Trophoblast cell (in vitro differentiated cells and primary cell): ENCODE measurements around the gene TMEM114.

Experiments used
- DNase-seq, 2 donors: peaks; one replicate each; pipeline ENCODE4 v3.0.0-alpha.2; 2016
- H2AFZ ChIP-seq: 2 replicates; pipeline ENCODE4 v1.6.1; 2013; ENCODE audit warnings: low read length, moderate library complexity, mild to moderate bottlenecking; ENCODE audit not compliant: insufficient read depth, poor library complexity
- H2AK5ac ChIP-seq: 2 replicates; pipeline ENCODE4 v1.6.1; 2013; ENCODE audit warnings: mild to moderate bottlenecking, low read length
- H2BK120ac ChIP-seq: 2 replicates; pipeline ENCODE4 v1.6.1; 2013; ENCODE audit warnings: low read length, mild to moderate bottlenecking, moderate library complexity; ENCODE audit not compliant: insufficient read depth, poor library complexity
- H2BK12ac ChIP-seq: 2 replicates; pipeline ENCODE4 v1.6.1; 2013; ENCODE audit warnings: mild to moderate bottlenecking, low read length, moderate library complexity
- H2BK5ac ChIP-seq: 2 replicates; pipeline ENCODE4 v1.6.1; 2013; ENCODE audit warnings: low read length, low read depth, moderate library complexity, mild to moderate bottlenecking; ENCODE audit not compliant: poor library complexity
- H3K14ac ChIP-seq: 2 replicates; pipeline ENCODE4 v1.6.1; 2013; ENCODE audit warnings: mild to moderate bottlenecking, low read length
- H3K18ac ChIP-seq: 2 replicates; pipeline ENCODE4 v1.6.1; 2013; ENCODE audit warnings: mild to moderate bottlenecking, low read length
- H3K23ac ChIP-seq: 2 replicates; pipeline ENCODE4 v1.6.1; 2013; ENCODE audit warnings: low read length
- H3K27ac ChIP-seq: 2 replicates; pipeline ENCODE4 v1.5.1; 2013; ENCODE audit warnings: low read depth, mild to moderate bottlenecking, inconsistent platforms, low read length, moderate library complexity
- H3K27me3 ChIP-seq: 2 replicates; pipeline ENCODE4 v1.6.1; 2013; ENCODE audit warnings: inconsistent platforms, mild to moderate bottlenecking, low read length, moderate library complexity; ENCODE audit not compliant: insufficient read depth
- H3K36me3 ChIP-seq, 2 experiments: 1 replicate in 1 of 2; 2 replicates in 1 of 2; pipeline ENCODE4 v1.6.1; 2013; ENCODE audit warnings: low read length in 2 of 2, mild to moderate bottlenecking in 2 of 2, moderate library complexity in 1 of 2; ENCODE audit not compliant: insufficient read depth in 2 of 2, control insufficient read depth in 1 of 2
- H3K4ac ChIP-seq: 2 replicates; pipeline ENCODE4 v1.6.1; 2013; ENCODE audit warnings: low read depth, mild to moderate bottlenecking, low read length, moderate library complexity
- H3K4me1 ChIP-seq, 2 experiments: 1 replicate in 1 of 2; 2 replicates in 1 of 2; pipeline ENCODE4 v1.6.1; 2013; ENCODE audit warnings: low read length in 2 of 2, mild to moderate bottlenecking in 2 of 2, moderate library complexity in 1 of 2; ENCODE audit not compliant: insufficient read depth in 2 of 2, control insufficient read depth in 1 of 2
- H3K4me2 ChIP-seq: 2 replicates; pipeline ENCODE4 v1.6.1; 2013; ENCODE audit warnings: inconsistent platforms, mild to moderate bottlenecking, low read length, moderate library complexity
- H3K4me3 ChIP-seq: 2 replicates; pipeline ENCODE4 v1.5.1; 2013; ENCODE audit warnings: mild to moderate bottlenecking, low read depth, low read length, inconsistent platforms
- H3K79me1 ChIP-seq: one replicate; pipeline ENCODE4 v1.6.1; 2013; ENCODE audit warnings: low read length
- H3K79me2 ChIP-seq: 2 replicates; pipeline ENCODE4 v1.6.1; 2013; ENCODE audit warnings: low read length, mild to moderate bottlenecking; ENCODE audit not compliant: control insufficient read depth, insufficient read depth, poor library complexity
- H3K9ac ChIP-seq: 2 replicates; pipeline ENCODE4 v1.6.1; 2013; ENCODE audit warnings: mild to moderate bottlenecking, low read length
- H3K9me3 ChIP-seq: 2 replicates; pipeline ENCODE4 v1.6.1; 2013; ENCODE audit warnings: low read depth, mild to moderate bottlenecking, control low read depth, inconsistent platforms, low read length; ENCODE audit not compliant: insufficient read depth
- H4K12ac ChIP-seq: 2 replicates; pipeline ENCODE4 v1.6.1; 2013; ENCODE audit warnings: low read depth, mild to moderate bottlenecking, low read length, moderate library complexity
- H4K8ac ChIP-seq: 2 replicates; pipeline ENCODE4 v1.6.1; 2013; ENCODE audit warnings: low read depth, mild to moderate bottlenecking, low read length, moderate library complexity
- H4K91ac ChIP-seq: one replicate; pipeline ENCODE4 v1.6.1; 2013; ENCODE audit warnings: low read depth, mild to moderate bottlenecking, low read length, moderate library complexity
- WGBS: extraction: QIAGEN DNeasy Blood & Tissue Kit; methylation state at CpG from one replicate; pipeline ENCODE4 v1.1.7; 2013; ENCODE audit warnings: missing lambda C conversion rate; ENCODE audit not compliant: insufficient read length, insufficient coverage; ENCODE audit errors: extremely low coverage; 5-methylcytosine and 5-hydroxymethylcytosine counted together

Gene TMEM114

DNA sequence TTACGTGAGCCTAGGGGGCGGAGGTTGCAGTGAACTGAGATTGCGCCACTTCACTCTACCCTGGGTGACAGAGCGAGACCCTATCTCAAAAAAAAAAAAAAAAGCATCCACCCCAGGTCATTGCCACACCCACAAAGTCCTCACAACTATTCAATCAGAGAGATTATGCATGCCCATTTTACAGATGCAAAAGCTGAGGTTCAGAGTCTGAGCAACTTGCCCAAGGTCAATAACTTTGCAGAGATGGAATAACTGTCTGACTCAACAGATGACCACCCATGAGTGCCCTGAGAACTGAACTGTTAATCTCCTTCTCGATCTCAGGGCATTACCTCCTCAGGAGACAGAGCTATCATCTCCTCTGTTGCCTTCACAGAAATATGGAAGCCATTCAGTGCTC is 5.5 kb upstream of the TMEM114 start:
- no CpG with 5 or more reads among the region's 5 CpGs for WGBS
- Histone ChIP-seq H4K8ac (no peak overlapping the region), H2BK120ac (no peak overlapping the region), H3K18ac (no peak overlapping the region), H4K12ac (no peak overlapping the region), H3K9ac (no peak overlapping the region), H3K4me2 (no peak overlapping the region), H2AK5ac (no peak overlapping the region), H3K79me2 (no peaks in the 10 kb centered on the region), H2BK5ac (no peak overlapping the region), H3K4me1 (no peaks in the 10 kb centered on the region), H3K36me3 (no peaks in the 10 kb centered on the region), H3K9me3 (peaks cover 13% of the 10 kb centered on the region), H2BK12ac (no peak overlapping the region), H4K91ac (no peak overlapping the region), H3K79me1 (no peaks in the 10 kb centered on the region), H3K4ac (no peak overlapping the region), H2AFZ (no peak overlapping the region), H3K27ac (no peak overlapping the region), H3K14ac (no peak overlapping the region), H3K23ac (no peak overlapping the region), H3K4me3 (no peak overlapping the region), H3K27me3 (peaks cover 1% of the 10 kb centered on the region)
- no peak for DNase-seq

DNA sequence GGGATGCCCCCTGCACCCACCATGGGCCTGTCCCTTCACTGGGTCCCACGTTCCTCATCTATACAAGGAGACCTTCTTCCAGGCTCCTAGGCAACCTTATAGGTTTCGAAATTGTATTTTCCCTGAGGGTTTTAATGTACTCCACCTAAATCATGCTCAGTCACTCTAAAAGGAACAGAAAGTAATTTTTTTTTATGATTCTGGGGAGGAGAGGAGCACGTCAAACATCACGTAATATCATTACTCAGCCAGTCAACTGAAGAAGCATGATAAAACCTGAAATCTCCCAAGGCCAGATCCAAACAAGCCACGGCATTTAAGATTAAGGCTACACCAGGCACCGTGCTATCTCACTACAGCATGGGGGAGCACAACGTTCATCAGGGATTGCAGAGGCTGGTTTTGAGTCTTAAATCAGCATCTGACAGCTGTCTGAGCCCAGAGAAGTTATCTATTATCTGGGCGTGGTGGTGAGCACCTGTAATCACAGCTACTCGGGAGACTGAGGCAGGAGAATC is 3.9 kb upstream of the TMEM114 start:
- no peak overlapping the region for H2AK5ac ChIP-seq
- H3K9me3 ChIP-seq: peaks cover 19% of the 10 kb centered on the region
- H3K79me1 ChIP-seq: no peaks in the 10 kb centered on the region

GRCh38 chr16:8591451-8591850 is 1.1 kb upstream of the TMEM114 start:
- Histone ChIP-seq H3K79me1 (no peaks in the 10 kb centered on the region), H3K14ac (no peak overlapping the region), H3K27me3 (peaks cover 33% of the 10 kb centered on the region), H4K8ac (no peak overlapping the region), H3K79me2 (no peaks in the 10 kb centered on the region), H3K4me2 (no peak overlapping the region), H3K4me3 (peak overlapping the region; percentile 21), H3K36me3 (no peaks in the 10 kb centered on the region), H2BK5ac (no peak overlapping the region), H3K4me1 (peaks cover 7 to 8% of the 10 kb centered on the region in 2 experiments), H4K12ac (no peak overlapping the region), H2BK12ac (no peak overlapping the region), H2AK5ac (no peak overlapping the region), H4K91ac (no peak overlapping the region), H2AFZ (no peak overlapping the region), H3K18ac (no peak overlapping the region), H3K9me3 (peaks cover 15% of the 10 kb centered on the region), H3K9ac (no peak overlapping the region), H3K4ac (no peak overlapping the region), H3K23ac (no peak overlapping the region), H3K27ac (no peak overlapping the region), H2BK120ac (no peak overlapping the region)
- DNase-seq: no peak
- WGBS: no CpG with 5 or more reads among the region's 3 CpGs

More for the DNA sequence above, 3.9 kb upstream of the TMEM114 start:
- H3K4me1 ChIP-seq: peaks cover 6 to 7% of the 10 kb centered on the region in 2 experiments
- no peak overlapping the region for H3K23ac ChIP-seq
- H4K91ac ChIP-seq: no peak overlapping the region
- no peak overlapping the region for H3K14ac ChIP-seq
- no CpG with 5 or more reads among the region's 9 CpGs for WGBS
- DNase-seq: no peak
- H3K18ac ChIP-seq: no peak overlapping the region
- no peak overlapping the region for H3K4me3 ChIP-seq
- H3K27me3 ChIP-seq: peaks cover 17% of the 10 kb centered on the region
- no peak overlapping the region for H2BK5ac ChIP-seq
- H3K36me3 ChIP-seq: no peaks in the 10 kb centered on the region
- no peak overlapping the region for H3K27ac ChIP-seq
- no peak overlapping the region for H2BK120ac ChIP-seq
- no peak overlapping the region for H4K12ac ChIP-seq
- no peak overlapping the region for H4K8ac ChIP-seq
- H3K79me2 ChIP-seq: no peaks in the 10 kb centered on the region
- no peak overlapping the region for H2BK12ac ChIP-seq
- no peak overlapping the region for H3K9ac ChIP-seq
- no peak overlapping the region for H3K4me2 ChIP-seq
- no peak overlapping the region for H3K4ac ChIP-seq
- H2AFZ ChIP-seq: no peak overlapping the region

- Histone ChIP-seq H3K18ac (no peak overlapping the region), H3K23ac (no peak overlapping the region)
- WGBS: no CpG with 5 or more reads among the region's 3 CpGs
These were observed 500 bp upstream of the TMEM114 start for GRCh38 chr16:8590811-8591210.

More at GRCh38 chr16:8590811-8591210, 500 bp upstream of the TMEM114 start:
- Histone ChIP-seq H3K4me1 (peaks cover 7 to 8% of the 10 kb centered on the region in 2 experiments), H3K79me1 (no peaks in the 10 kb centered on the region), H3K27me3 (peaks cover 33% of the 10 kb centered on the region), H3K4me2 (no peak overlapping the region), H3K9ac (no peak overlapping the region), H4K91ac (no peak overlapping the region), H3K14ac (no peak overlapping the region), H3K79me2 (no peaks in the 10 kb centered on the region), H2AFZ (no peak overlapping the region), H3K36me3 (no peaks in the 10 kb centered on the region), H3K27ac (no peak overlapping the region), H4K8ac (no peak overlapping the region), H2BK12ac (no peak overlapping the region), H2BK5ac (no peak overlapping the region), H2AK5ac (no peak overlapping the region), H3K4ac (no peak overlapping the region), H3K9me3 (peaks cover 13% of the 10 kb centered on the region), H4K12ac (no peak overlapping the region), H3K4me3 (peak overlapping the region; percentile 10), H2BK120ac (no peak overlapping the region)
- DNase-seq: no peak
